22Rv1 (cell line): Measurements from ENCODE around the gene COL16A1.

Source experiments
- ZFX ChIP-seq: fragments of 450-650 bp; IDR thresholded peaks from 2 replicates; pipeline ENCODE4 v1.6.1; 2017; ENCODE audit warnings: antibody characterized with exemption, borderline replicate concordance
- TF ChIP-seq, protein P1 (sequence below): fragments of 450-650 bp; IDR thresholded peaks from 2 replicates; pipeline ENCODE4 v1.5.1; 2017; ENCODE audit warnings: mild to moderate bottlenecking

GRCh38 chr1:31621498-31621820 is 82.4 kb downstream of the COL16A1 start:
- TF ChIP-seq, protein P1, sequence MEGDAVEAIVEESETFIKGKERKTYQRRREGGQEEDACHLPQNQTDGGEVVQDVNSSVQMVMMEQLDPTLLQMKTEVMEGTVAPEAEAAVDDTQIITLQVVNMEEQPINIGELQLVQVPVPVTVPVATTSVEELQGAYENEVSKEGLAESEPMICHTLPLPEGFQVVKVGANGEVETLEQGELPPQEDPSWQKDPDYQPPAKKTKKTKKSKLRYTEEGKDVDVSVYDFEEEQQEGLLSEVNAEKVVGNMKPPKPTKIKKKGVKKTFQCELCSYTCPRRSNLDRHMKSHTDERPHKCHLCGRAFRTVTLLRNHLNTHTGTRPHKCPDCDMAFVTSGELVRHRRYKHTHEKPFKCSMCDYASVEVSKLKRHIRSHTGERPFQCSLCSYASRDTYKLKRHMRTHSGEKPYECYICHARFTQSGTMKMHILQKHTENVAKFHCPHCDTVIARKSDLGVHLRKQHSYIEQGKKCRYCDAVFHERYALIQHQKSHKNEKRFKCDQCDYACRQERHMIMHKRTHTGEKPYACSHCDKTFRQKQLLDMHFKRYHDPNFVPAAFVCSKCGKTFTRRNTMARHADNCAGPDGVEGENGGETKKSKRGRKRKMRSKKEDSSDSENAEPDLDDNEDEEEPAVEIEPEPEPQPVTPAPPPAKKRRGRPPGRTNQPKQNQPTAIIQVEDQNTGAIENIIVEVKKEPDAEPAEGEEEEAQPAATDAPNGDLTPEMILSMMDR: no peak
- no peak for TF ChIP-seq ZFX
